ENCODE results near the gene CHST12.

DNA sequence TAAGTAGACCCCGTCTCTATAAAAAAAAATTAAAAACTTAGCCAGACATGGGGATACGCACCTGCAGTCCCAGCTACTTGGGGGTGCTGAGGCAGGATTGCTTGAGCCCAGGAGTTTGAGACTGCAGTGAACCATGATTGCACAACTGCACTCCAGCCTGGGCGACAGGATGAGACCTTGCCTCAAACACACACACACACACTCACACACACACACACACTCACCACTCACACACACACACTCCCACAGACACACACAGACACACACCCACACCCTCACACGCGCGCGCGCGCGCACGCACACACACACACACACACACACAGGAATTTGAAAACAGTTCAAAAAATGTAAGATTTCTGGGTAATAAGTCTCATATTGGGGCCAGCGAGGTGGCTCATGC lies 81.5 kb downstream of the CHST12 start:
- TF ChIP-seq CTCF (IDR thresholded peaks at IDR 0.05) = no peak
- TF ChIP-seq EZH2 (IDR thresholded peaks at IDR 0.05; ENCODE audit: borderline replicate concordance, insufficient read depth, low read depth, low read length, poor library complexity, severe bottlenecking) = no peak
